ENCODE data around the gene SYNE2. TPM values are rescaled to one million over a fixed set of nuclear protein-coding genes. Genes with fewer than 3 reads are reported as not detected.
"Not testable (repeated sequence)": the region's sequence is repeated elsewhere in the genome, so short reads cannot be mapped to it uniquely, and the experiment has no call there.

SYNE2 gene
- total and polyA plus RNA-seq, 2 of the 8 experiments (the other 6 are each of a cell fraction or from before 2014, with no cell fraction given) = 32.6 to 46.1 TPM

DNA sequence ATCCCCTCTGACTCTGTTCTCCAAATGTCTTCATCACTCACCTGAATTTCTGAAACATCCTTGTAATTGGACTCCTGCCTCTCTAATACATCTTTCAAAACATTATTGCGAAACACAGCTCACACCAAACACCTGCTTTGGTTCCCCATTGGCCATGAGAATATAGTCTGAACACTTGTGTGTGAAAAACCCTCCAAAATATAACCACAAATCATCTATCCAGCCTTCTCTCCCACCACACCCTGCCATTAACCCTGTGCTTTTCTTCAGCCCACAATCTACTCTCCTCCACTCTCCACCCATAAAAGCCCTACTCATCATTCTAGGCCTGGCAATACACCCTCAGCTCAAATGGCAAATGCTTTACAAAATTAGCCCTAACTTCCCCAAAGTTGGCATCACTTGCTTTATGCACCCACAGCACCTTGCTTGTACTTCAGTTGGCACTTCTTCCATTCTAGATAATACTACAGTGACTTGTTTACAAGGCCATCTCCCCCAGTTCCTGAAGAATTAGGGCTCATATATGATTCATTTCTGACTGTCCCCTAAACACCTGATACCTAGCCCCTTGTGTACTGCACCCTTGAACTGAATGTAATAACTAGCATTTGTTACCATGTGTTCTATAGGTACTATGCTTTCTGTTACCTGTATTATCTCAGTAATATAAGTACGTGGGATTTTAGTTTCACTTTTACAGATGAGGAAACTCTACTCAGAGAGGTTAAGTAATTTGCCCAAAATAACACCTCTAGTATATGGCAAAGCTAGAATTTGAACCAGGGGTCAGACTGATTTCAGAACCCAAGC lies 17.3 kb downstream of the SYNE2 start:
- H3K27ac ChIP-seq (ENCODE audit: low read depth, low read length); POLR2A ChIA-PET (ENCODE audit: partially characterized antibody); H4K20me1 ChIP-seq (replicated peaks in 1 of 2; ENCODE audit: control insufficient read depth in 1 of 2, insufficient read depth in 2 of 2, low read length in 2 of 2); H3K23me2 ChIP-seq (ENCODE audit: low read depth, low read length); H3K14ac ChIP-seq (ENCODE audit: insufficient read length); H2BK12ac ChIP-seq (ENCODE audit: low read depth, low read length); H4K5ac ChIP-seq (ENCODE audit: insufficient read length, low read depth, low read length); H2AK5ac ChIP-seq (ENCODE audit: low read depth, low read length); H3K9me3 ChIP-seq (ENCODE audit: insufficient read depth in 2 of 2, low read depth in 1 of 2, low read length in 1 of 2); H4K91ac ChIP-seq (replicated peaks; ENCODE audit: insufficient read length, low read length); H2BK120ac ChIP-seq (replicated peaks; ENCODE audit: low read depth, low read length); H3K27me3 ChIP-seq (replicated peaks in 1 of 4; ENCODE audit: control insufficient read depth in 3 of 4, extremely low read depth in 1 of 4, insufficient read depth in 3 of 4, low read length in 3 of 4); H2BK15ac ChIP-seq (ENCODE audit: low read length); H3K4ac ChIP-seq (replicated peaks; ENCODE audit: insufficient read length, low read depth, low read length); H3K79me1 ChIP-seq (ENCODE audit: low read depth, low read length); H3K56ac ChIP-seq (replicated peaks; ENCODE audit: insufficient read length, low read depth, low read length); H3K4me3 ChIP-seq (ENCODE audit: extremely low read depth in 1 of 4, insufficient read depth in 2 of 4, low read depth in 3 of 4, low read length in 4 of 4); H3K4me2 ChIP-seq (ENCODE audit: insufficient read depth in 1 of 2, low read depth in 2 of 2, low read length in 2 of 2); H3K9ac ChIP-seq (replicated peaks in 1 of 4; ENCODE audit: extremely low read depth in 1 of 4, low read depth in 3 of 4, low read length in 3 of 4); H3K23ac ChIP-seq (ENCODE audit: insufficient read length); H2BK5ac ChIP-seq (ENCODE audit: low read depth, low read length); H2AFZ ChIP-seq (ENCODE audit: low read length); H3K4me1 ChIP-seq (replicated peaks in 1 of 4; ENCODE audit: control insufficient read depth in 3 of 4, insufficient read depth in 4 of 4, low read length in 3 of 4); H3K18ac ChIP-seq (ENCODE audit: extremely low read depth, low read length); DNase-seq (ENCODE audit: low read depth in 1 of 2, low spot score in 2 of 2); H4K8ac ChIP-seq (ENCODE audit: extremely low read depth, insufficient read depth, low read length); H3K36me3 ChIP-seq (ENCODE audit: control insufficient read depth in 2 of 4, insufficient read depth in 4 of 4, low read length in 3 of 4); H2BK20ac ChIP-seq (ENCODE audit: low read length): not testable (repeated sequence)
- peak; percentile 74 for TF ChIP-seq CEBPB (IDR thresholded peaks at IDR 0.05; ENCODE audit: low read depth, low read length)
- WGBS, 2 experiments (ENCODE audit: extremely low coverage in 1 of 2, insufficient coverage in 1 of 2, insufficient read length in 1 of 2, insufficient replicate concordance in 2 of 2, low coverage in 1 of 2, low lambda C conversion rate in 2 of 2, missing lambda C conversion rate in 1 of 2) = 93% methylated on average over 1 of the region's 2 CpGs; no CpG with 5 or more reads in 1 of the 2 experiments
- H3K79me2 ChIP-seq (ENCODE audit: control insufficient read depth in 1 of 2, insufficient read depth in 2 of 2, low read length in 2 of 2) = peaks cover 0 to 36% of the 10 kb centered on the region in 2 experiments; a peak in 2 of 4 replicates
- CTCF ChIA-PET (ENCODE audit: partially characterized antibody) = interaction anchor here (0.6 to 1.2 kb wide), 2 partner anchors 14 to 16 kb away, joined by 3 read pairs; no protein-coding TSS in a partner anchor
- FAIRE-seq = peak; percentile 83

Data from H1 (cell line).